IMR-90 (cell line): Measurements from ENCODE around the gene PITPNC1. TPM values are rescaled to one million over a fixed set of nuclear protein-coding genes. Genes with fewer than 3 reads are reported as not detected.

Experiments
- ATAC-seq: fragments of 200-7000 bp; cut with Tn5 transposase; 2 replicates; pipeline ENCODE4 v1.9.1; 2020; ENCODE audit warnings: low read depth, mild to moderate bottlenecking, moderate library complexity
- BruUV-seq: library from RNA; stranded (reverse); fragments of 400-500 nt; replicated peaks from 2 replicates; lab custom pipeline; 2021; lab: Mats Ljungman, UMichigan
- CTCF ChIA-PET: fragments of 300-600 bp; formaldehyde crosslinking; extraction: SDS; loops from one replicate; lab custom pipeline; 2021; ENCODE audit warnings: antibody characterized with exemption; lab: Yijun Ruan, JAX
- POLR2A ChIA-PET: fragments of 300-600 bp; sonication (Branson Sonifier 250); formaldehyde crosslinking; loops from one replicate; lab custom pipeline; 2022; ENCODE audit warnings: antibody characterized with exemption; ENCODE audit not compliant: unreplicated experiment; lab: Charles Lee
- DNase-seq: peaks from one replicate; pipeline ENCODE4 v3.0.0; 2013
- H2AFZ ChIP-seq: replicated peaks from 2 replicates; pipeline ENCODE3; 2013; ENCODE audit warnings: low read length, mild to moderate bottlenecking; ENCODE audit not compliant: poor library complexity
- H2AK5ac ChIP-seq: 2 replicates; pipeline ENCODE4 v1.6.1; 2013; ENCODE audit warnings: low read depth, low read length, inconsistent platforms
- H2AK9ac ChIP-seq: replicated peaks from 2 replicates; pipeline ENCODE3; 2013; ENCODE audit warnings: mild to moderate bottlenecking, low read depth, low read length, moderate library complexity; ENCODE audit not compliant: poor library complexity
- H2BK120ac ChIP-seq: 2 replicates; pipeline ENCODE4 v1.6.1; 2013; ENCODE audit warnings: low read depth, low read length, inconsistent platforms
- H2BK15ac ChIP-seq: 3 replicates; pipeline ENCODE4 v1.6.1; 2013; ENCODE audit warnings: low read depth, low read length, inconsistent platforms
- H2BK20ac ChIP-seq: 2 replicates; pipeline ENCODE4 v1.6.1; 2013; ENCODE audit warnings: low read depth, mild to moderate bottlenecking, inconsistent platforms, low read length, moderate library complexity
- H2BK5ac ChIP-seq: 2 replicates; pipeline ENCODE4 v1.6.1; 2013; ENCODE audit warnings: mild to moderate bottlenecking, low read depth, low read length, inconsistent platforms; ENCODE audit not compliant: poor library complexity, severe bottlenecking
- H3K14ac ChIP-seq: replicated peaks from 2 replicates; pipeline ENCODE4 v1.6.1; 2013; ENCODE audit warnings: low read depth, low read length, inconsistent platforms
- H3K18ac ChIP-seq: 2 replicates; pipeline ENCODE4 v1.6.1; 2013; ENCODE audit warnings: low read depth, low read length, control low read depth
- H3K23ac ChIP-seq: 2 replicates; pipeline ENCODE4 v1.6.1; 2013; ENCODE audit warnings: low read depth, low read length, inconsistent platforms
- H3K27ac ChIP-seq: 2 replicates; pipeline ENCODE4 v1.5.1; 2013; ENCODE audit warnings: mild to moderate bottlenecking, control low read depth, low read length; ENCODE audit not compliant: insufficient read depth
- H3K27me3 ChIP-seq: 2 replicates; pipeline ENCODE4 v1.6.1; 2013; ENCODE audit warnings: low read length; ENCODE audit not compliant: control insufficient read depth, insufficient read depth
- H3K36me3 ChIP-seq: 2 replicates; pipeline ENCODE4 v1.6.1; 2013; ENCODE audit warnings: low read length, mixed read lengths; ENCODE audit not compliant: control insufficient read depth, insufficient read depth
- H3K4ac ChIP-seq: 2 replicates; pipeline ENCODE4 v1.6.1; 2013; ENCODE audit warnings: low read depth, low read length, inconsistent platforms
- H3K4me1 ChIP-seq: 2 replicates; pipeline ENCODE4 v1.6.1; 2013; ENCODE audit warnings: low read length, mixed read lengths; ENCODE audit not compliant: control insufficient read depth, insufficient read depth
- H3K4me2 ChIP-seq: 2 replicates; pipeline ENCODE4 v1.6.1; 2013; ENCODE audit warnings: low read depth, mild to moderate bottlenecking, control low read depth, low read length, moderate library complexity
- H3K4me3 ChIP-seq: 2 replicates; pipeline ENCODE4 v1.5.1; 2013; ENCODE audit warnings: low read depth, mild to moderate bottlenecking, control low read depth, low read length, moderate library complexity; ENCODE audit not compliant: insufficient read depth
- H3K56ac ChIP-seq: 2 replicates; pipeline ENCODE4 v1.6.1; 2013; ENCODE audit warnings: low read length, inconsistent platforms; ENCODE audit not compliant: insufficient read depth; ENCODE audit errors: extremely low read depth
- H3K79me1 ChIP-seq, 2 experiments: 2 replicates each; pipeline ENCODE4 v1.6.1; 2013; ENCODE audit warnings: low read length in 2 of 2, inconsistent platforms in 1 of 2, low read depth in 1 of 2
- H3K9ac ChIP-seq: 2 replicates; pipeline ENCODE4 v1.6.1; 2013; ENCODE audit warnings: low read depth, low read length, control low read depth
- H3K9me1 ChIP-seq: 2 replicates; pipeline ENCODE4 v1.6.1; 2013; ENCODE audit warnings: low read length, inconsistent platforms; ENCODE audit not compliant: insufficient read depth
- H3K9me3 ChIP-seq: 2 replicates; pipeline ENCODE4 v1.6.1; 2013; ENCODE audit warnings: low read length; ENCODE audit not compliant: control insufficient read depth, insufficient read depth
- H4K20me1 ChIP-seq: 2 replicates; pipeline ENCODE4 v1.6.1; 2013; ENCODE audit warnings: low read length, inconsistent platforms; ENCODE audit not compliant: insufficient read depth
- H4K5ac ChIP-seq: 2 replicates; pipeline ENCODE4 v1.6.1; 2013; ENCODE audit warnings: mild to moderate bottlenecking, low read depth, low read length, control low read depth
- H4K8ac ChIP-seq, 2 experiments: 2 replicates each; pipeline ENCODE4 v1.6.1; 2013; ENCODE audit warnings: low read depth in 2 of 2, low read length in 2 of 2, control low read depth in 1 of 2, inconsistent platforms in 1 of 2
- H4K91ac ChIP-seq: 2 replicates; pipeline ENCODE4 v1.6.1; 2013; ENCODE audit warnings: low read depth, low read length, inconsistent platforms; ENCODE audit not compliant: insufficient read depth
- CEBPB ChIP-seq: IDR thresholded peaks from 2 replicates; pipeline ENCODE4 v1.6.1; 2012; ENCODE audit warnings: low read depth, low read length, improper control_type of control experiment
- CHD1 ChIP-seq: IDR thresholded peaks from 2 replicates; pipeline ENCODE4 v1.6.1; 2012; ENCODE audit warnings: low read depth, low read length, improper control_type of control experiment
- CTCF ChIP-seq: conservative IDR thresholded peaks from 2 replicates; pipeline ENCODE4 v1.5.1; 2012; ENCODE audit warnings: mild to moderate bottlenecking, low read depth, low read length, improper control_type of control experiment
- MAFK ChIP-seq: IDR thresholded peaks from 2 replicates; pipeline ENCODE4 v1.6.1; 2012; ENCODE audit warnings: low read depth, low read length, improper control_type of control experiment
- MAZ ChIP-seq: IDR thresholded peaks from 2 replicates; pipeline ENCODE4 v1.6.1; 2012; ENCODE audit warnings: low read depth, mild to moderate bottlenecking, low read length, improper control_type of control experiment, moderate library complexity, borderline replicate concordance
- RAD21 ChIP-seq: IDR thresholded peaks from 2 replicates; pipeline ENCODE4 v1.6.1; 2012; ENCODE audit warnings: low read length, improper control_type of control experiment
- SMC3 ChIP-seq: fragments of 150-350 bp; IDR thresholded peaks from 2 replicates; pipeline ENCODE4 v1.6.1; 2016; ENCODE audit warnings: low read depth, mild to moderate bottlenecking, antibody characterized with exemption, low read length, moderate library complexity
- USF2 ChIP-seq: fragments of 150-350 bp; IDR thresholded peaks from 2 replicates; pipeline ENCODE4 v1.6.1; 2017; ENCODE audit warnings: mild to moderate bottlenecking, antibody characterized with exemption, low read length, low read depth
- WGBS, 2 experiments: methylation state at CpG; one replicate each; pipeline versions ENCODE4 v1.1.5 to v1.1.7; 2013; ENCODE audit warnings: missing lambda C conversion rate in 2 of 2; ENCODE audit not compliant: insufficient read length in 1 of 2; ENCODE audit errors: extremely low coverage in 2 of 2; 5-methylcytosine and 5-hydroxymethylcytosine counted together
- dilution Hi-C: fragments of 300-500 bp; cut with HindIII; formaldehyde crosslinking; loops from one replicate; pipeline ENCODE4 v1.14.3; 2018; ENCODE audit warnings: low sequenced_read_pairs; ENCODE audit not compliant: unreplicated experiment
- in situ Hi-C: fragments of 300-500 bp; cut with MboI; formaldehyde crosslinking; loops from 3 replicates; pipeline ENCODE4 v1.14.3; 2019; ENCODE audit warnings: low sequenced_read_pairs, inconsistent platforms, mixed read lengths
- intact Hi-C: fragments of 100-400 bp; cut with micrococcal nuclease; formaldehyde crosslinking; loops from 2 replicates; pipeline ENCODE4 v1.10.0; 2022
- polyA plus RNA-seq, 3 experiments: library from polyadenylated mRNA; depleted of rRNA; stranded (reverse); fragments of >200 nt; gene quantifications; 2 replicates each; pipeline ENCODE4 v1.2.3, GENCODE V29; 2012; ENCODE audit warnings: low replicate concordance in 1 of 3
- total RNA-seq: library from RNA; depleted of rRNA; stranded (reverse); fragments of >200 nt; gene quantifications from 2 replicates; pipeline ENCODE4 v1.2.3, GENCODE V29; 2012

PITPNC1 gene
- total and polyA plus RNA-seq, 2 of the 4 experiments (the other 2 are of a cell fraction), result 4.1 TPM

- no peak for TF ChIP-seq CHD1
Measured at GRCh38 chr17:67491009-67491680, 114.1 kb downstream of the PITPNC1 start (continued).

DNA sequence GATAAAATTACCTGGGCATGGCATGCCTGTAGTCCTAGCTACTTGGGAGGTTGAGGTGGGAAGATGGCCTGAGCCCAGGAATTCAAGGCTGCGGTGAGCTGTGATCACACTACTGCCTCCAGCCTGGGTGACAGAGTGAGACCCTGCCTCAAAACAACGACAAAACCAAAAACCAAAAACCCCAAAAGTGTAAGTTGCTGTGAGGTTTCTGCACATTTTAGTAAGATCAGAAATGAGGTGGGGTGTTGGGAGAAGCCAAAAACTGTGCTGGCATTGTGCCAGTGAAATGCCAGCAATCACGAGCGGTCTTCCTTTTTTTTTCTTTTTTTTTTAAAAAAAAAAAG, 114.6 kb downstream of the PITPNC1 start:
- no TSS peak for BruUV-seq
- dilution Hi-C loops, result no loop called here
- Histone ChIP-seq H2BK15ac (no peak overlapping the region), H2AK9ac (no peak overlapping the region), H2BK20ac (no peak overlapping the region), H3K79me1 (peaks cover 30 to 38% of the 10 kb centered on the region in 2 experiments; a peak in 3 of 4 replicates), H2AK5ac (no peak overlapping the region), H4K8ac (no peak overlapping the region), H3K4me2 (no peak overlapping the region), H3K36me3 (no peaks in the 10 kb centered on the region), H3K27me3 (no peaks in the 10 kb centered on the region), H2BK120ac (no peak overlapping the region), H3K56ac (no peak overlapping the region), H4K20me1 (peaks cover 4% of the 10 kb centered on the region; the same call in 1 of the 2 replicates), H3K4me3 (no peak overlapping the region), H4K5ac (no peak overlapping the region), H3K18ac (no peak overlapping the region), H3K14ac (no peak overlapping the region), H2BK5ac (no peak overlapping the region), H3K9ac (no peak overlapping the region), H2AFZ (no peak overlapping the region), H3K9me3 (peaks cover 1% of the 10 kb centered on the region; the same call in 1 of the 2 replicates), H3K27ac (no peak overlapping the region), H3K4me1 (peaks cover 12% of the 10 kb centered on the region), H3K9me1 (peaks cover under 1% of the 10 kb centered on the region), H3K4ac (no peak overlapping the region), H3K23ac (no peak overlapping the region), H4K91ac (no peak overlapping the region)
- no CpG with 5 or more reads among the region's 4 CpGs for WGBS, 2 experiments
- DNase-seq (no peak), ATAC-seq (no peak)
- intact Hi-C loops, result no loop called here
- CTCF ChIA-PET, result no interaction called here
- POLR2A ChIA-PET, result no interaction called here
- in situ Hi-C loops, result no loop called here
- TF ChIP-seq MAFK (no peak), RAD21 (no peak), CHD1 (no peak), CTCF (no peak), CEBPB (no peak), USF2 (no peak), SMC3 (no peak), MAZ (no peak)
